DMS153 (cell line): ENCODE measurements around the gene ALKBH7.
A peak's percentile ranks its signal among the peaks of the same experiment; 100 is the strongest.
"Not testable (repeated sequence)": the region's sequence is repeated elsewhere in the genome, so short reads cannot be mapped to it uniquely, and the experiment has no call there.

ENCODE experiments used
- DNase-seq: peaks from one replicate; lab custom pipeline; 2025; lab: John Stamatoyannopoulos, UW

The ALKBH7 gene

GRCh38 chr19:6373096-6373812, 660 bp downstream of the ALKBH7 start:
- DNase-seq = peak; percentile 89

DNA sequence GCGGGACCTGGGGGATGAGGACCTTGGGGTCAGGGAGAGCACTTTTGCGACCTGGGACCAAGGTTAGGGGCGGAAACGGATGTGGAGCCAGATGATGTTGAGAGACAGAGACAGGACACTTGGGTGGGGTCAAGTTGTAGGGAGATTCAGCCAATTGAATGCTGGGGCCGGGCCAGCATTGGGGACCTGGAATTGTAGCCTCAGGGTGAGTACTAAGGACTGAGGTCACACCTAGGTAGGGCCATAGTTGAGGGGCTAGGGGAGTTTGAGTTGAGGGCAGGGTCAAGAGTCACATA, 1.2 kb downstream of the ALKBH7 start:
- no peak for DNase-seq

- DNase-seq = no peak
Measured at GRCh38 chr19:6374161-6374709, 1.6 kb downstream of the ALKBH7 start.

- no peak for DNase-seq
Measured at GRCh38 chr19:6374711-6375410, 2.3 kb downstream of the ALKBH7 start.

GRCh38 chr19:6375411-6376010, 2.9 kb downstream of the ALKBH7 start, which contains the start of gene PSPN:
Gene PSPN, minus strand, starts transcription at chr19:6375933. Its CDS starts 84 bp downstream, at chr19:6375849.
- no peak for DNase-seq

DNA sequence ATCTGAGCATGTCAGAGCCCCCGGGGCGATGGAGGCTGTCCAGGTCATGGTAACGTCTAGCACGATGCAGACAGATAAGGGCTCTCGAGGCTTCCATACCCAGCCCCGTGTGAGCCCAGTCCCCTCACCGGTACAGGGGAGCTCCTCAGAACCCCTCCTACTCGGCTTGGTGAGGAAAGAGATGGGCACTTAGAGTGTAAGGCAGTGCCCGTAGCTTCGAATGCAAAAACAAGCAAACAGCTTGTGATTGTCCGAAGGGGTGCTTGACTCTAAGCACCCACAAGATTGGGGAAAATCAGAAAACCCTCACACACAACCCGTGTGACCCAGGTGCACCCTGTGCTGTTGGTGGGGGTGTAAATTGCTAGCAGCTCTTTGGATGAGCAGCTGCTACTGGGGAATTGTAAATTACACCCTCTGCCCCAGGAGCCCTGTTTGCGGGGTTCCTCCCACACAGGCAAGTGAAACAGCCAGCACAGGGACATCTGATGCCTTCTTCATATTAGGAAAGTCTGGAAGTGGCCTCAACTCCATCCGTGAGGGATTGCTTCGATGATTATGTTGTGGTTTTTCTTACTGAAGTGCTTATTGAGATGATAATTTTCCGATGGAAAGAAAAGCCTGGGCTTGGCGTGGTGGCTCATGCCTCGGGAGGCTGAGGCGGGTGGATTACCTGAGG, 4.1 kb downstream of the ALKBH7 start:
- DNase-seq = no peak

GRCh38 chr19:6378041-6378440, 5.4 kb downstream of the ALKBH7 start:
- no peak for DNase-seq

DNA sequence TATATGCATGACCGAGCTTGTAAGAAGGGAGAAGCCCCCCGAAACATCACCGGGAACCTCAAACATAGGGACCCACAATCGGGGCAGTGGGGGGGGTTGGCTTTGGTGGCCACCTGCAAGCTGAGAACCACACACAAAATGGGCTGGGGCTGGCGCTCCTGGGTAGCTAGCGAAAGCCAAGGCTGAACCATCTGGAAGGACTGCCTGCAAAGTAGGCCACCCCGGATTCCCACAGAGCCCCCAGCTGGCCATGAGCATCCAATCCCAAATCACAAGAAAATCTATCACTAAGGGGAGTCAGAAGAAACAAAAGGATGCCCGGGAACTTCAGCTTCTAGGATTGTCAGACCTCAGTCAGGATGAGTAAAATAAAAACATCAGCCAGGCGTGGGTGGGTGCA, 5.9 kb downstream of the ALKBH7 start:
- DNase-seq = no peak

DNA sequence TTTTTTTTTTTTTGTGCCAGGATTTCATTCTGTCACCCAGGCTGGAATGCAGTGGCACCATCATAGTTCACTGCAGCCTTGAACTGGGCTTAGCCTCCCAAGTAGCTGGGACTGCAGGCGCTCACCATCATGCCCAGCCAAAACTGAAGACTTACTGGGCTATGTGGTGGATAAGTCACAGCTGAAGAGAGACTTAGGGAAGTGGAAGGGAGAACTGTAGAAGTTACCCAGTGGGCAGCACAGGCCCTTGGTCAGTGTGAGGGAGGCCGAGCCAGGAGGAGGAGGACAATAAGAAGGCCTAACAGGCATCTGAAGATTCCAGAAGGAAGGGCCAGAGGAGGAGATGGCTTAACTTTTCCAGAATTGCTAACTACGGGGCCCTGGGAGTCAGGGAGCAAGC, 7.2 kb downstream of the ALKBH7 start:
- no peak for DNase-seq

GRCh38 chr19:6381030-6381750, 8.6 kb downstream of the ALKBH7 start:
- no peak for DNase-seq

DNA sequence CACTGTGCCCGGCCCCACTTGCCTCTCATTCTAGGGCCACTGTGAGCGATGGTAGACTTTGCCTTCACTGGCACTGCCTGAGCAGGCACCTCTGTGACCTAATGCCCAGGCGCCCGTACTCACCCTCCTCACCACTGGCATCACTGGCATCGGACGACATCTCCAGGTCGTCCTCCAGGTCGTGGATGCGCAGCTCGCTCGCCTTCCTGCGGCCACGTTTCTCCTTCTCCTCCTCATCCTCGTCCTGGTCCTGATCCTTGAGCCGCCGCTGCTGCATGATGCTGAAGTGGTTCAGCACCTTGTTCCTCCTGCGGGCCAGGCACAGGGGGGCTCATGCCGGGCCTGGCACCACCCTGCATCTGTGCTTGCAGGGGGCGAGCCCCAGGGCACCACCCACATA, 10.6 kb downstream of the ALKBH7 start:
- no peak for DNase-seq

DNA sequence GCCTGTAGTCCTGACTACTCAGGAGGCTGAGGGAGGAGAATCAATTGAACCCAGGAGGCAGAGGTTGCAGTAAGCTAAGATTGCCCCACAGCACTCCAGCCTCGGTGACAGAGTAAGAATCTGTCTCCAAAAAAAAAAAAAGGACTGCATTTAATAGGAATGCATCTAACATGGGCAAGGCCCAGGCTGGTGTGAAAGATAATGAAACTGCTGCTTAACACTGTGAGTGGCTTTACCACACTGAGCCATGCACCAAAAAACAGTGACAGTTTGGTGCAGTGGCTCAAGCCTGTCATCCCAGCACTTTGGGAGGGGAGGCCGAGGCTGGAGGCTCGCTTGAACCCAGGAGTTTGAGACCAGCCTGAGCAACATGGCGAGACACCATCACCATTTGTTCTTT, 11.8 kb downstream of the ALKBH7 start:
- DNase-seq = no peak

- DNase-seq = no peak
Measured at GRCh38 chr19:6387372-6387771, 14.8 kb downstream of the ALKBH7 start.

DNA sequence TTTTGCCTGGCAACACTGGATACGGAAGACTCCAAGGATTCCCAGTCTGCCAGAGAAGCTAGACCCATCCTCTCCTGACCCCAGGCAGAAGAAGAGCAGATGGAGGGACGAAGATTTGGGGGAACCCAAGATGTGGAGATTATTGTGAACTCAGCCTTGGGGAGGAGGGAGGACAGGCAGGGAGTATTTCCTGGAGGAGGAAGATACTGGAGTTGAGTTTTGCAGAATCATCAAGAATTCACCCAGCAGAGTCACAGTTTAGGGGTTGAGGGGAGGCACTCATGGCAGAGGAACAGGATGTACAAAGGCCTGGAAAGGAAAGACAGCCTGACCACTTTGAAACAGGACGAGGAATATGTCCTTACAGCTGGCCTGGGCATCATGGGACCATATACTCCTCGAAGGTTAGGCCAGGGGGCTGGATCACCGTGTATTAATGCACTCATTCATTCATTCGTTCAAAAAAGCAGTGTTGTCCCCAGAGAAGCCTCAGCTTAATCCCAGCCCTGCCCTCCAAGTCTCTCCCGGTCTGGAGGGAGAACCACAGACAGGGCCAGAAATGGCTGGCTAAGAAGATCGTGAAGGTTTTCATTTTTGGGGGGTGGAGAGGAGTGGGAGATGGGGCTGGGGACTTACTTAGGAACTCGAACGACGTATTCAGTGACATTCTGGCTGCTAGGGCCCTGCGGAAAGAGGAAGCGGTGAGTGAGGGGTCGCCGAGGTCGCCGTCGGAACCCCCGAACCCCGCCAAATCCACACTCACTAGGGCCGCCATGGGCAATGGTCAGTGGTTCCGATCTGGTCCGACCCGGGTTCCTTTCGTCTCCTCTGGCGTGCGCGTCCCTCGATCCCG, 19.9 kb downstream of the ALKBH7 start:
- no peak for DNase-seq

DNA sequence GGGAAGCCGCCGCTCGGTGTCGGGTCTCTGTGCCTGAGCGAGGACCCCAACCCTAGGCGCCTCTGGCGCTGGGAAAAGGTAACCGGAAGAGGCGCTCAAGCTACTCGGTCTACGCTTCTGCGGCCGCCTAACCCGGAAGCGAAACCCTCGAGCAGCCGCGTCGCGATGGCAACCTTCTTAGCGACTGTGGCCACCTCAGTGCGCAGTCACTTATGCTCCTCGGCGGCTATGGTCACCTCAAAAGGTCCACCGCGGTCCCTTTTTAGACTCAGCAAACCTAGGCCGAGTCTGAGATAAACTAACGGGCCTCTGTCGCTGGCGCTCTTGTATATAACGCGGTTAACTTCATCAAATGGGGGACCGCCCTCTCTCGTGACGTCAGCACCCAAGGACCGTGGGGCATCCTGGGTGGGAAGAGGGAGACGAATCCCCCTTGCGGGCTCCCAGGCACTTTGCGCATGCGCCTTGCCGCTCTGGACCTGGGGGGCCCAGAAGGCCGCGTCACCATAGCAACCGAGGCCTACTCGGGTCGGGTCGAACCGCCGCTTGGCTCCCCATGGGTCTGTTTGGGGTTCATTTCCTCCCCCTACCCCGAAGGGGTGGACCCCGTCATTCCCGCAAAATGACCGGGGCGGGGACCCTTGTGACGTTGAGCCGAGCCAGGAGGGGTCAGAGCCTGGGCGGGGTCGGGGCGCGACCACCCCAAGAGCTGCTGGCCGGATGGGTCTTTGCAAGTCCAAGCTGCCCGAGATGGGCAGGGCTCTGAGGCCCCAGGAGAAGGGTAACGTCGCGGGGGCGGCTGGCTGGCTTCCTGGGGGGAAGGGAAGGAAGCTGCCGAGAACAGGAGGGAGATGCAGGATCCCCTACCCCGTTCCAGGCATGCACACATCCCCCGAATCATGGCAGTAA, 20.7 kb downstream of the ALKBH7 start, which contains the start of gene GTF2F1:
GTF2F1 (minus strand) TSS at position 91 of the 909 bp plus-strand sequence. CDS start 169 bp downstream, outside the sequence.
- peak; percentile 90 for DNase-seq

- no peak for DNase-seq
Measured at GRCh38 chr19:6393983-6394412, 21.4 kb downstream of the ALKBH7 start.

DNA sequence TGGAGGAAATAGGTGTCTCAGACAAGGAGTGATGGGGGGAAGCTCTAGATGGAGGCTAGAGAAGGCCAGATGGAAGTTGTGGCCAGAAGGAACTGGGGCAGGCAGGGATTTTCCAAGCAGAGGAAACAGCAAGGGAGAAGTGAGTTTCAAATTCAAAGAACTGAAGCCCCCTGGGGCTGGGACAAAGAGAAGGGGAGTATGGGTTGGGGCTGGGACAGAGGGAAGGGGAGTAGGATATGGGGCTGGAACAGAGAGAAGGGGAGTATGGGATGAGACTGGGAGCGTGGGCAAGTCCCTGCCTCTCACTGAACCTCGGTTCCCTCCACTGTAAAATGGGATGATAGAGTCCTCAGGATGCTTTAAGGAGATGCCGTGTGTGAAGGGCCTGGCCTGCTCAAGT, 22.2 kb downstream of the ALKBH7 start:
- no peak for DNase-seq

GRCh38 chr19:6396305-6396704, 23.7 kb downstream of the ALKBH7 start:
- DNase-seq = no peak

- not testable (repeated sequence) for DNase-seq
Measured at GRCh38 chr19:6400062-6400944, 27.7 kb downstream of the ALKBH7 start.
